Right renal pelvis (tissue), 4 donors: Measurements from ENCODE around the gene IRS1. TPM values are rescaled to one million over a fixed set of nuclear protein-coding genes. Genes with fewer than 3 reads are reported as not detected.

Experiments used
- DNase-seq, 4 donors: peaks; one replicate each; pipeline ENCODE4 v3.0.0-alpha.2; 2013; ENCODE audit warnings: low read depth in 4 of 4, low spot score in 3 of 4, missing footprints in 1 of 4
- polyA plus RNA-seq, 4 donors: library from polyadenylated mRNA; unstranded; fragments of 120-200 nt; gene quantifications; one replicate each; pipeline ENCODE4 v1.2.1, GENCODE V29; 2013; ENCODE audit not compliant: insufficient read length in 4 of 4

Gene IRS1
- polyA plus RNA-seq, 4 donors = 13.0 to 15.3 (median 13.5) TPM

DNA sequence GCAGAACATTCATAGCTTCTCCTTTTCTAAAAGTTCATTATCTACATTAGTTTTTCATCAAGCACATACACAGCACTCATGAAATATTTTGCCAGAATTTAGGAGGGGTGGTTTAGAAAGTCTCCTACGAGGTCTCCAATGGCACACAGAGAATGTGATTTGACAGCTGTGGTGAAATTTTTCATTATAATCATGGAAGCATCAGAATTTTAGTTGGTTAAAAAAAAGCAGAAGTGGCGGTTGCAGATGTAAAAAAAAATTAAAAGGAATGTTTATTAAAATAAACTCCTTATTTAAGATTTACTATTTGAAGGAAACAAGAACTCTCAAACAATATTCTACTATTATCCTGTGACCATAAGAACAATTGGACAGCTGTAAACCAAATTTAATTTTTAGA is 25.4 kb upstream of the IRS1 start:
- no peak for DNase-seq

DNA sequence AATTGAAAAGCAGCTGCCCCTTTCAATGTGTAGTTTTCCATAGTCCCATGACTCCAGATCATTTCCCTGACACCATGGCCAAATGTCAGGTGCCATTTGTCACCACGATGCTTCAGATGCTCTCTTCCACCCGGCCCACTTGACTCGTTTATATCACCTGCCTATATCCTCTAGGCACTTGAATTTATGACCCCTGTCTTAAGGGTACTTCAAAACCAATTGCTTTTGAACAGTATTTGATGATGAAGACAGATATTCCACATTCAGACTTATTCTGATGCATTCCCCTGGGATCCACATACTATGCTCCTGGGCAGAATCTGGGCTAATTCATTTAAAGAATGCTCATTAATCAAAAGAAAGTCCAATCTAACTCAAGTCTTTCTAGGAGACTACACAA is 19.3 kb upstream of the IRS1 start:
- no peak for DNase-seq

DNA sequence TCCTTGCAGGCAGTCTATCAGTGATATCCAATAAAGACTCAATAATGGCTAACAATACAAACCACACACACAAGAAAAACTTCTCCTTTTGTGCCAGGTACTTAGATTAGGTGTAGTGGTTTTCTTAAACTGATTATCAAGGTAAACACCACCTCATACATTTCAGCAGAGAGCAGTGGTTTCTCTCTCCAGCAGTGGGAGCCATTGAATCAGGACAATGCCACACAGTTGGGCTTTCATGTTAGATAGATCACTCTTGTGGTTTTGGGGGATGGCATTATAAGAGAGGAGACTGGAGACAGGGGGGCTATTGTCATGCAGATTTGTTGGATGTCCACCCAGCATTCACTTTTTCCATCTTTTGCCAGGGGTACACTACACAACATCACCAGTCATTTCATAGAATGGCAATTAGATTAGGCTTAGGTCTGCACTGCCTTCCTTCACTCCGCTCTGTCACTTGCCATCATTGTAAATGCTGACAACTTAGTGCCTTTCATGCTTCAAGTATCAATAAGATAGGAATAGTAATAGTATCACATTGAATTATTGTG is 13.6 kb upstream of the IRS1 start:
- no peak for DNase-seq

DNA sequence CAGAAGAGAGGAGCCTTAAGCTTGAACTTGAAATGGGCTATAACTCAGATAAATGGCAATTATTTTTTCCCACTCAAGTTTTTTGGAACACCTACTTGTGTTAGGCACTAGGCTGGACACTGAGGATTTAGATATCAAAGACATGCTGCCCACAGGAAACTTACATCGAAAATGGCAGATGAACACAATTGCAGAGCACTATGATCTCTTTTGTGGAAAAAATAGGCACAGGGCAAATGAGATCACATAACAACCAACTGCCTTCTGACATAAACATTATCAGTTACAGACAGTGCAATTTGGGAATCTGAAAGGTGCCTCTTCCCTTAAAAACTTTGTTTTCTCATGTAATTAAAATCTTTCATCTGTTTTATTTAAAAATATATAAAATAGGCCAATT is 3.8 kb upstream of the IRS1 start:
- no peak for DNase-seq

DNA sequence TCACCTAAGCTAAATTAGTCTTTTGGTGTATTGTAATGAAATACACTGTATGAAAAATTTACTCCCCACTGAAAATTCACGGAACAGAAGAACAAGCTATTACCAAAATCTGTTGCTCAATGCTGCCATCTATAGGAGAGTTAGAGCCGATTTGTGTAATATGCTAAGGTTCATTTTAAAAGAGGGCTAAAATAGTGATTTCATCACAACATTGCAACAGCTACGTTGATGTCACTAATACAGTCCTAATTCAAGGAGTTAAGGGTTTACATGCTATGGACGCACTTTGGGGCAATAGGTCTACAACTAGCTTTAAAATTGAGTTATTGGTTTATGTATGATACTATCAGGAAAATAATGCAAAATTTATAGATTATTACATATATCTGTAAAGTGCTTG is 3.0 kb upstream of the IRS1 start:
- no peak for DNase-seq

DNA sequence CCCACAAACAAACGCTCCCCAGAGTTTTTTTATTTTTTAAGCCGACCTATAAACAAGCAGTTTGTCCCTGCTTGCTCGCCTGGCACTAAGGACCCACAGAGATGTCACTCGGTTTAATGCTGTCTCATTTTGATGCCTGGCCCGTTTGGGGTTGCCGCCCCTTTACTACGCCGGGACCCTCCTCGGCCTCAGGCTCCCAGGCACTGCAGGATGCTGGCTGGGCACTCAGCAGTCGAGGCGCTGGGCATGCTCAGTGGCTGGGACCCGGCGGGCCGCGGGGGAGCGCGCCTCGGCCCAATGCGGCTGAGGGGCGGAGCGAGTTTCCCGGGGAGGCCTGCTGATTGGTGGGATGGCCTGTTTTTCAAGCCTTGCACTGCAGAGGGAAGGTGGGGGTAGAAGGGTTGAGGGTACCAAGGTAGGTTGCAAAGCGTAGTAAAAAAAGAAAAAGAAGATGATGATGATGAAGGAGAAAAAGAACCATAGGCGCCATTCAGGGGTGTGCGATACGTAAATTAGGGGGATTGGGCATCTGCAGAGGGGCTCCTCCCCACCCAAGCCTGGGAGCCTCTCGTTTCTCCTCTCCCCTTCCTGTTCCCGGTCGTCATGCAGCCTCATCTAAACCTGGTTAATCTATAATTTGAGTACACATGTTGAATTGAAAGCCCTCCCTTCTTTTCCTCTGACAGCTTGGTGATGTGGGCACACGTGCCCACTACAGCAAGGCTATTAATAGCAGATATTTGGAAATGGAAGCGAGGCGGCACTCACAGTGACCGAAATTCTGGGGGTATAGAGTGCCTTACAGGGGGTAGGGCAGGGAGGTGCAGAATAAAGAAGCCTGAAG is 1.5 kb upstream of the IRS1 start:
- DNase-seq = peak in 3 of 4 donors; percentile 77 to 82 (median 81)

DNA sequence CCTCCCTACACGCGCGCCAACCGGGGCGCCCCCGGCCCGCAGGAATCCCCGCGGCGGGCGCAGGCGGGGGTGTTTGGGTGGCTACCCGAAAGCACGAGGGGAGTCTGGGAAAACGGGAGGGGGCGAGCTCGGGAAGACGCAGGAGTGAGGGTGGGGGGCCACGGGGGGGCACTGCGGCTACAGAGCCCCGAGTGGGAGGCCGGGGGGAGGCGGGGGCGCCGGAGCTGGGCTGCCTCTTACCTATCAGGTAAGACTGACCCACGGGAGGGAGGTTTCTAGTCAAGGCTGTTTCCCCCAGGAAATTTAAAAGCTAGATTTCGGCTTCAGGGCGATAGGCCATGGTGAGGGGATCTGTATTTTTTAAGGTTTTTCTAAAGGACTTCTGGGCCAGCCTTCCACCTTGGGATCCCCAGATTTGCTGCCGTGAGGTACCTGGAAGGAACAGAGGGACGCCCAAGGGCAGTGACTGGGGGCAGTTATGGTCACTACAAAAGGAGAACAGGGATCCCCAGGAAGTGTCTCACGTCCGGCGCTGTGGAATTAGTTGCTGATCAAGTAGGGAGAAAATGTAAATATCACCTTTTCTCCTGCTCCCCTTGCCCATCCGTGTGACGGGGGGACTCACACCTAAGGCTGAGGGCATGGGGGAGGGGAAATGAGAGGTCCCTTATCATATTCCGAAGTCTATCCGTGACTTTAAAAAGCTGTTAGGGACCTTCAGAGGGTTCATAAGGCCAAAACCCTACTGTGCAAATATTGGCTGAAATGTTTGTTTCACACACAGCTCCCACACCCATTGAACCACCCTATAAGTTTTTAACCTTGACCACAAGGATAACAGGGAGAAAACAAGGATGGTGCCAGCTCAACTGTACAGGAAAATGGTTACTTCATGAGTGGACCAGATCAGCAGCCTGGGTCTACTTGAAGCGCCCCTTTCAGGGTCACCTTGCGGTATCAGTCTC is 638 bp upstream of the IRS1 start:
- no peak for DNase-seq

DNA sequence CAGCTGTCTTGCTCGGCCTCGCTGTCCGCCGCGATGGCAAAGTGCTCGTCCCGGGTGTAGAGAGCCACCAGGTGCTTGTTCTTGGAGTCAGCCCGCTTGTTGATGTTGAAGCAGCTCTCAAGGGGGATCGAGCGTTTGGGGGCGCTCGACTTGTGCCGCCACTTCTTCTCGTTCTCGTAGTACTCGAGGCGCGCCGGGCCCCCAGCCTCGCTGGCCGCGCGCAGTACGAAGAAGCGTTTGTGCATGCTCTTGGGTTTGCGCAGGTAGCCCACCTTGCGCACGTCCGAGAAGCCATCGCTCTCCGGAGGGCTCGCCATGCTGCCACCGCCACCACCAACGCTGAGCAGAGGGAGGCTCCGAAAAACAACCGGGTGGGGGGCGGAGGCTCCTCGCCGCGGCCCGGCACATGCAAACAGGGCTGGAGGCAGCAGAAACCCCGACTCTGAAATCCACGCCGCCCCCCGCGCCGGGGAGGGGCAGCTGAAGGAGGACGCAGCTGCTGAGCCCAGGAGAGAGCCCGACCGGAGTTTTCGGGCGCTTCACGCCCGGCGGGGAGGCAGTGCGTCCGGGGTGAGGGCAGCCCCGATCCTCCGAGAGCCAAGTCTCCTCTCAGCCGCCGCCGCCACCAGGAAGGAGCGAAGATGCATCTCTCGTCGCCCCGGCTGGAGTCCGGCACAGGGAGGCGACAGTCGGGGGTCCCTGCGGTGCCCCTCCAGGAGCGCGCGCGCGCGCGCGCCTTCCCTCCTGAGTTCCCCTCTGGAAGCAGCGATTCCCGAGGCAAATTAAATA is 1.0 kb downstream of the IRS1 start:
- no peak for DNase-seq

DNA sequence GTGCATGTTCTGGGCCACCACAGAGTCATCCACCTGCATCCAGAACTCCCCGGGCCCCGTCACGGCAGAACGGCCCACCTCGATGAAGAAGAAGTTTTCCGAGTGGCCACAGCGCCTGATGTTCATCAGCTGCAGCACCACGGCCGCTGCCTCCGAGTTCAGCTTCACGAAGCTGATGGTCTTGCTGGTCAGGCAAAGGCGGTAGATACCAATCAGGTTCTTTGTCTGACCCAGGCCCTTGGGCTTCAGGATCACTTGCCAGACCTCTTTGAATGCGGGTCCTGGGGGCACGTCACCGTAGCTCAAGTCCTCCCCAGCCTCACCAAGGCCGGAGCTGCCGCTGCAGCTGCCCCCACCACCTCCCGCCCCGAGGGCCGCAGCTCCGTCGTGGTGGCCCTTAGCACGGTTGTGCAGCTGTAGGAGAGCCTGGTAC is 1.6 kb downstream of the IRS1 start:
- DNase-seq = no peak

DNA sequence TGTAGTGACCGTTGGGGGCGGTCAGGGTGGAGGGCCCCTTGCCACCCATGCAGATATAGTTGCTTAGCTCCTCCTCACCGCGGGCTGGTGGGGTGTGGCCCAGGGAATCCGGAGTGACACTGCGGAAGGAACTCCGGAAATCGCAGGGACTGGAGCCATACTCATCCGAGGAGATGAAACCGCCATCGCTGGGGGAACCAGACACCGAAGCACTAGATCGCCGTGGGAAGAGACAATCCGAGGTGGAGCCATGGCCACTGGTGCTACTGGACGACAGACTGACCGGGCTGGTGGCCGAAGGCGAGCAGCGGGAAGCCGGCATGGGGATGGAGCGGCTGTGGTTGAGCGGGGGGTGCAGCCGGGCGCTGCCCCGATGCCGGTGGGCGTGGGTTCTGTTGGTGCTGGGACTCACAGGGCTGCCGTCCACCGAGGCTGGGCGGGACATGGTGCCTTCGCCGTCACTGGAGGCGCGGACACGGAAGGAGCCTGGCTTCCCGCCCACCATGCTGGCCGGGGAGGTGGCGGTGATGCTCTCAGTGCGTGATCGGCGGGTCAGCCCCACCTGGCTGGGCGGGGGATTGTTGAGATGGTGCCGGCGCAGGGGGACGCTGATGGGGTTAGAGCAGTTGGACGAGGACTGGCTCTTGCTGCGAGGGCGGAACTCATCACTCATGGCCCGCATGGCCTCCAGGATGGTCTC is 2.2 kb downstream of the IRS1 start:
- no peak for DNase-seq

DNA sequence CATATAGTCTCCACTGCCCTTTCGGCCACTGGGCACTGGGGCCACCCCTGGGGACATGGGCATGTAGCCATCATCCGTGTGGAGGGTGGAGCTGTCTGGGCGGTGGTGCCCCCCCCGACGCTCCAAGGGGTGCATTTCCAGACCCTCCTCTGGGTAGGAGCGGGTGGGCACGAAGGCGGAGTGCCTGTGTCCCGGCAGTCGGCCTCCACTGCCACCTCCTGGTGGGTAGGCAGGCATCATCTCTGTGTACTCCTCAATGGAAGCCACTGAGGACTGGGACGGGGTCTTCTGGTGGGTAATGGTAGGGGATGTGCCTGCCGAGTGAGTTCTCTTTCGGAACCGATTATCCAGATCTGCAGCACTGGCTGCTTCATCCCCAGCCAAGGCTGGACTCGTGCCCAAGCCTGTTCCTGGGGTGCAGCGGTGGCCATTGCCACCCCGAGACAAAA is 2.8 kb downstream of the IRS1 start:
- no peak for DNase-seq

DNA sequence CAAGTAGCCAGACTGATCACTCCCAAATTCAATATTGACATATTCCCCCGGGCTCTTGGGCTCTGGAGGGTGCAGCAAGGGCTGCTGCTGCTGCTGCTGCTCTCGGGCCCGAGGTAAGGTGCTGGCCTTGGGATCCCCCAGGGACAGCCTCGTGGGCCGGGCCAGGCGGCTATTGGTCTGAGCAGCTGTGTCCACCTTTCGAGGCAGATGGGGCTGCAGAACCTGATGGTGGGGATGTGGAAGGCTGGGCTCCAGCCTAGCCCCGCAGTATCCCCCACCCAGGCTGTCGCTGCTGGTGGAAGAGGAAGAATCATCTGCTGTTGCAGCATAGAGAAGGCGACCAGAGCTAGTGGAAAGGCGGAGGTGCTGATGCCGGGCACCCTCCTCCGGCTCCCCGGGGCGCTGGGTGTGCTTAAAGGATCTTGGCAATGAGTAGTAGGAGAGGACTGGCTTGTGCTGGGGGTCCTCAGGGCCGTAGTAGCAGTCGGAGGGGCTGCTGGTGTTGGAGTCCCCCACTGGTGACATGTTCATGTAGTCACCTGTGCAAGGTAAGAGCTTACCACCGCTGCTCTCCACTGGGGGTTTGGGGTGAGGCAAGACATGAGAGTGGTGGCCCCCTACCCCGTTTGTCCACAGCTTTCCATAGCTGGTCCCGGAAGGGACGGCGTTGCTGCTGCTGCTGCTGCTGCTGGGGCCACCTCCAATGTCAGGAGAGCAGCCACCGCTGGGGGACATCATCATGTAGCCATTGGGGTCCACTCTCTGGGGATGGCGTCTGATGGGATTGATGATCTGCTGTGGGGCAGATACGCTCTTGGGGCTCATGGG is 3.4 kb downstream of the IRS1 start:
- no peak for DNase-seq

DNA sequence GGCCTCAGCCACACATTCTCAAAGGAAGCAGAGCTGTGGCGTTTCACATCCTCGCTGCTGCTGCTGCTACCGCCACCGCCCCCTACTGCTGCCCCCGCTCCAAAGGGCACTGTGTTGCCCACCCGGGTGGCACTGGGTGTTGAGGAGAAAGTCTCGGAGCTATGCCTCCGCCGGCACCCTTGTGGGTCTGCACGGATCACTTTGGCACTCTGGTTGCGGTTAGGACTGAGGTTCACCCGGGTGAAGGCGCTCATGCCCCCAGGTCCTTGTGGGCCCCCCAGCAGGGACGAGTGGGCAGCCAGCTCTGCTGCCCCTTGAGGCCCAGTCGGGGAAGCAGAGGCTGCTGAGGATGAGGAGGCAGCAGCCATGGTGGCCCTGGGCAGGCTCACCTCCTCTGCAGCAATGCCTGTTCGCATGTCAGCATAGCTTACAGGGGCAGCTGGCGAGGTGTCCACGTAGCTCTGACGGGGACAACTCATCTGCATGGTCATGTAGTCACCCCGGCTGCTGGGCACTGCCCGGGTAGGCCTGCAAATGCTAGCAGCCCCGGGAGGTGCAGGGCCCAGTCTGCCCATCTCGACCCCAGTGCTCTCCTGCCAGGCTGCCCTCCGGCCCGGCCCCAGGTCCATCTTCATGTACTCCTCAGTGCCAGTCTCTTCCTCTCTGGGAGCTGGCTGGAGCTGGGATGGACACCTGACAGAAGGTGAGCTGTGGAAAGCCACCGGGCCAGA is 4.2 kb downstream of the IRS1 start:
- DNase-seq = no peak

DNA sequence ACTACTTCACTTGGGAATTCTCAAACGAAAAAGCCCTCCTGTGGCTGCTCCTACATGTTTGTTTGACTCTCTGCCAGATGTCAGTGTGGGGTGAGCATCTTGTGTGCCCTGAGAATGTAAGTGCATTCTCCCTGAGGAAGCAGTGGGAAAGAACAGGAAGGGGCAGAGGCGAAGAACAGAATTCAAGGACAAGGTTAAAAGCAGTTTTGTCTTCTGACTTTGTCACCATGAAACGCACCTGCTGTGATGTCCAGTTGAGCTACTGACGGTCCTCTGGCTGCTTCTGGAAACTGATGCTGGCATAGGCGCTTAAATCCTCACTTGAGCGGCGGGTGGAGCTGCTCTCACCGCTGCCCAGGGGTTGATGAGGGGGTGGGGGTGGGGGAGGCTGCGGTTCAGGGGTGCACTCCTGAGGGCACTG is 4.9 kb downstream of the IRS1 start:
- DNase-seq = no peak

DNA sequence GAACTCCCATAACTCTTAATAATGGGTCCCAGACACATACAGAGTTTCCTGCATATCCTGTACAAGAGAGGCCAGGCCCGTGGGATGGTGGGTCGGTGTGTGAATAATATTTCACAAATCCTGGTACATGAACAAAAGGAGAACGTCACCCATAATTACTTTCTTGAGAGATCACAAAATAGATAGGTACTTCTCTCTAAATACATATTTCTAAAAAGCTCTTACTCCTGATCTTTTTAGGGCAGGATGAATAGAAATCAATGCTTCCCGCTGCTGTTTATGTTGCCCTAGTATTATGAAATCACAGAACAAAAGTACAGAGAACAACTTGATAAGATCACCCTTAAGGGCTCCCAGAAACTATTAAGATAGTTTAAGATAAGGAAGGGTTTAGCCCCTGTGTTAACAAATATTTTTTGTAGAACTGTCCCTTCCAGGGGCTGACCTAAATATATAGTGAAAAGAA is 5.4 kb downstream of the IRS1 start:
- no peak for DNase-seq

DNA sequence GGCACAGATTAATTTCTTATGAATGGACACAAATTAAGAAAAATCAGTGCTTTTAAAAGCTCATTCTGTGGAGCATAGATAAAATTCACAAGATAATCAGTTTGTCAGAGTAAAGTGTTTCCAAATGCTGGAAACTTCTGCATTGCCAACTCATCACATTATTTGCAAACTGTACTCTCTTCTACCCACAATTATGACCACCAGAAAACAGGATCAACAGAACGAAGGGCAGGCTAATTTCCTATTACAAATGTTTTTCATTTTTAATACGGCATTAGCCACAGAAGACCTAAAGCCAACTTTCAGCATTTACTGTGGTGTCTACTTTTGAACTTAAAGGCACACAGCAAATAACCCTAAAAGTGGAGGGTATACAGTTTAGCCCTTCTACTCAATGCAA is 6.0 kb downstream of the IRS1 start:
- no peak for DNase-seq

DNA sequence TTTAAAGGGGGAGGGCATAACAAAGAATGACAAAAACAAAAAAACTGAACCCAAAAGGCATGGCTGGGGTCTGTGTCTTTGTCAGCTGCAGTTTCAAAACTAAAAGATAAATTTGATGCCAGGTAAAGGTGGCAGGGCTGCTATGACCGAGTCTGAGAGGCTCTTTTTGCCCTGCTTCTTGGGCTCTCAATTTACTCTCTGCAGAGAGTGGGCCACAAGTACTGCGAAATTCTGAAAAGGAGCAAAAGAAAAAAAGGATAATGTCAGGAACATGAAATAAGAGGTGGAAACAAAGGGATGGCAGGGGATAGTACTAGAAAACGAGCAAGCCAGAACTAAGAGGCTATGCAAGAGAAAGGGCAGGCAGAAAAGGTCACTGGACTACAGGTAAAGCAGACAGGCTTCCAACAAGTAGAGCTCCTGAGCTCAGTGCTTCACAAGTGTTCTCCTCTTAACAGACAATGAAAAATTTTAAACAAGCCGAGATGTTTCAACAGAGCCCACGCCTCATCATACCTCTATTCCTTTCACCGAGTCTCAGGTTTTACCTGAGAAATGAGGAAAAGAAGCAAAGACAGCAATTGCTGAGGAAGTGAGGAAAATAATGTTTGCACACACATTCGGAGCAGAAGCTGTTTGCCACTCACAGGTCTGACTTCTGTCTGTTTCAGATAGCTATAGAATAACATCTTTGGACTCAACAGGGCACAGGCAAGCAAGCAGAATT is 7.3 kb downstream of the IRS1 start:
- DNase-seq = no peak
